NB4 (cell line): ENCODE measurements around the gene IL20RB.

Source experiments
- CTCF ChIP-seq: IDR thresholded peaks from one replicate; pipeline ENCODE4 v1.5.1; 2012; ENCODE audit warnings: low read depth, low read length
- MAX ChIP-seq: IDR thresholded peaks from 2 replicates; pipeline ENCODE4 v1.6.1; 2011; ENCODE audit warnings: low read depth, low read length
- MYC ChIP-seq: IDR thresholded peaks from 2 replicates; pipeline ENCODE4 v1.6.1; 2011; ENCODE audit warnings: low read depth, low read length
- POLR2A ChIP-seq: IDR thresholded peaks from 2 replicates; pipeline ENCODE4 v1.6.1; 2011; ENCODE audit warnings: mild to moderate bottlenecking; ENCODE audit not compliant: insufficient read length; ENCODE audit errors: extremely low read depth

- TF ChIP-seq POLR2A = no peak
- TF ChIP-seq CTCF = no peak
- no peak for TF ChIP-seq MAX
- TF ChIP-seq MYC = no peak
These were observed 62.5 kb downstream of the IL20RB start for GRCh38 chr3:137020315-137020714.
